ENCODE results near the gene FAM200B.

Gene FAM200B

DNA sequence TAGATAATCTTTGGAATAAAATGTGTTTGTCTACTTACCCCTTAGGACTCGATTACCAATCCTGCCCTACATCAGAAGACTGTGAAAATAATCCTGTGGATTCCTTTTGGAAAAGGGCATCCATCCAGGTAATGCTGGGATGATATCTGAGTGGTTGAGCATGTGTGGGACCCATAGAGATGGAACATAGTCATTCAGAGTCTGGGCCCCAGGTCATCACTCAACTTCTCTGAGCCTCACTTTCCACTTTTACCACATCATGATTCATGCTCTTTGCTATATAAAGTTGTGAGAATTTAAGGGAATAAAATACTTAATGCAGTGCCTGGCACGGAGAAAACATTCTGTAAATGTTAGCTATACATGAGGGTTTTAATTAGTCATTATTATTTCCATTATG, 30.1 kb downstream of the FAM200B start:
- Histone ChIP-seq H3K36me3 (ENCODE audit: control insufficient read depth, low read length) (no peaks in the 10 kb centered on the region), H3K4me2 (ENCODE audit: low read length) (no peak overlapping the region)

DNA sequence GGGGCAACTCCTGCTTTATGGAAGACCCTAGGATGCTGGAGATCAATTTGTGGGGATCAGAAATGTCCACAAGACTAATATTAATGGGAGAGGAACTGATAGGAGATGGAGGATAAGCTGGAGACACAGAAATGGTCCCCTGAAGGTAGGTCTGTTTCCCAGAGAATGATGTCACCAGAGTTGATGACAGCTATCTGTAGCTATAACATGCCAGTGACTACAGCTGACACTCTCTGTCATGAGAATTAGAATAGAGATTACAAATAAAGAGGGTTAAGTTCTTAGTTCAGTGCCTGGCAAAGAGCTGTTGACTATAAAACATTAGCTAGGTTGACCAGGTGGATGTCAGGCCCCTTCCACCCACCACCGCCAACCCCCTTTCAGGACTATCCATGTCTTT, 30.6 kb downstream of the FAM200B start:
- peaks cover 8% of the 10 kb centered on the region; the same call in 1 of the 2 replicates for H3K27me3 ChIP-seq (ENCODE audit: control insufficient read depth, low read length)
- H3K9me3 ChIP-seq (ENCODE audit: control insufficient read depth, insufficient read depth, low read length), result no peaks in the 10 kb centered on the region
- TF ChIP-seq EZH2phosphoT487 (IDR thresholded peaks at IDR 0.05; ENCODE audit: borderline replicate concordance, low read length), result no peak
- no peaks in the 10 kb centered on the region for H4K20me1 ChIP-seq (ENCODE audit: control insufficient read depth, insufficient read depth, low read depth, low read length)
- H3K4me1 ChIP-seq (ENCODE audit: control insufficient read depth, low read length), result no peaks in the 10 kb centered on the region
- H3K36me3 ChIP-seq (ENCODE audit: control insufficient read depth, low read length), result no peaks in the 10 kb centered on the region
- no peaks in the 10 kb centered on the region for H3F3A ChIP-seq (ENCODE audit: control insufficient read depth, insufficient read depth)
- no peak overlapping the region for H3K4me2 ChIP-seq (ENCODE audit: low read length)
- no peaks in the 10 kb centered on the region for H3K9me2 ChIP-seq (replicated peaks; ENCODE audit: control insufficient read depth, low read length)
- no peaks in the 10 kb centered on the region for H3K79me2 ChIP-seq (ENCODE audit: control insufficient read depth, low read length)
- no peak overlapping the region for H3K4me3 ChIP-seq (ENCODE audit: low read length)
- no peak overlapping the region for H3K27ac ChIP-seq (ENCODE audit: low read depth, low read length)

More for the DNA sequence above, 30.1 kb downstream of the FAM200B start:
- Histone ChIP-seq H3K27me3 (ENCODE audit: control insufficient read depth, low read length) (peaks cover 8% of the 10 kb centered on the region; the same call in 1 of the 2 replicates), H3K4me1 (ENCODE audit: control insufficient read depth, low read length) (no peaks in the 10 kb centered on the region), H3K27ac (ENCODE audit: low read depth, low read length) (no peak overlapping the region), H4K20me1 (ENCODE audit: control insufficient read depth, insufficient read depth, low read depth, low read length) (no peaks in the 10 kb centered on the region), H3K79me2 (ENCODE audit: control insufficient read depth, low read length) (no peaks in the 10 kb centered on the region), H3F3A (ENCODE audit: control insufficient read depth, insufficient read depth) (no peaks in the 10 kb centered on the region), H3K9me3 (ENCODE audit: control insufficient read depth, insufficient read depth, low read length) (no peaks in the 10 kb centered on the region), H3K9me2 (replicated peaks; ENCODE audit: control insufficient read depth, low read length) (no peaks in the 10 kb centered on the region), H3K4me3 (ENCODE audit: low read length) (no peak overlapping the region)
- TF ChIP-seq, protein P1, sequence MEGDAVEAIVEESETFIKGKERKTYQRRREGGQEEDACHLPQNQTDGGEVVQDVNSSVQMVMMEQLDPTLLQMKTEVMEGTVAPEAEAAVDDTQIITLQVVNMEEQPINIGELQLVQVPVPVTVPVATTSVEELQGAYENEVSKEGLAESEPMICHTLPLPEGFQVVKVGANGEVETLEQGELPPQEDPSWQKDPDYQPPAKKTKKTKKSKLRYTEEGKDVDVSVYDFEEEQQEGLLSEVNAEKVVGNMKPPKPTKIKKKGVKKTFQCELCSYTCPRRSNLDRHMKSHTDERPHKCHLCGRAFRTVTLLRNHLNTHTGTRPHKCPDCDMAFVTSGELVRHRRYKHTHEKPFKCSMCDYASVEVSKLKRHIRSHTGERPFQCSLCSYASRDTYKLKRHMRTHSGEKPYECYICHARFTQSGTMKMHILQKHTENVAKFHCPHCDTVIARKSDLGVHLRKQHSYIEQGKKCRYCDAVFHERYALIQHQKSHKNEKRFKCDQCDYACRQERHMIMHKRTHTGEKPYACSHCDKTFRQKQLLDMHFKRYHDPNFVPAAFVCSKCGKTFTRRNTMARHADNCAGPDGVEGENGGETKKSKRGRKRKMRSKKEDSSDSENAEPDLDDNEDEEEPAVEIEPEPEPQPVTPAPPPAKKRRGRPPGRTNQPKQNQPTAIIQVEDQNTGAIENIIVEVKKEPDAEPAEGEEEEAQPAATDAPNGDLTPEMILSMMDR (IDR thresholded peaks at IDR 0.05; ENCODE audit: low read depth, low read length, poor library complexity, severe bottlenecking), result no peak
- no peak for TF ChIP-seq EZH2phosphoT487 (IDR thresholded peaks at IDR 0.05; ENCODE audit: borderline replicate concordance, low read length)

DNA sequence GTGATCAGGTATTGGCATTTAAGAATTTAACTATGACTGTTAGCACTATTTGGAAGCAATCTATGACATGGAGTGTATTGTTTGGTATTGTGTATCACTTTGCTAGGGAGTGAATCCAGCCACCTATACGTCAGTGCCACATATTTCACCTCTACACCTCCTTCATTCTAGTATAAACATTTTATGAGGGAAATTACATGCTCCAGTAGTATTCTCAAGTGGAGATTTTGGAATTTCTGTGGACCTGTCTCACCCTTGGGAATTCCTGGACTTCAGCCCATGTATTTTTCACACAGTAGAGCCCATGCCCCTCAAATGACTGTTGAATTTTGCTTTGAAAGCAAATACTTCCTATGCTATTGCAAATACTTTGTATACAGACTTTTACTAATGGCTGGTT, 32.5 kb downstream of the FAM200B start:
- H3K79me2 ChIP-seq (ENCODE audit: control insufficient read depth, low read length), result no peaks in the 10 kb centered on the region
- TF ChIP-seq EZH2phosphoT487 (IDR thresholded peaks at IDR 0.05; ENCODE audit: borderline replicate concordance, low read length), result no peak
- TF ChIP-seq, protein P1 (IDR thresholded peaks at IDR 0.05; ENCODE audit: low read depth, low read length, poor library complexity, severe bottlenecking), result no peak
- H3K9me3 ChIP-seq (ENCODE audit: control insufficient read depth, insufficient read depth, low read length), result no peaks in the 10 kb centered on the region

DNA sequence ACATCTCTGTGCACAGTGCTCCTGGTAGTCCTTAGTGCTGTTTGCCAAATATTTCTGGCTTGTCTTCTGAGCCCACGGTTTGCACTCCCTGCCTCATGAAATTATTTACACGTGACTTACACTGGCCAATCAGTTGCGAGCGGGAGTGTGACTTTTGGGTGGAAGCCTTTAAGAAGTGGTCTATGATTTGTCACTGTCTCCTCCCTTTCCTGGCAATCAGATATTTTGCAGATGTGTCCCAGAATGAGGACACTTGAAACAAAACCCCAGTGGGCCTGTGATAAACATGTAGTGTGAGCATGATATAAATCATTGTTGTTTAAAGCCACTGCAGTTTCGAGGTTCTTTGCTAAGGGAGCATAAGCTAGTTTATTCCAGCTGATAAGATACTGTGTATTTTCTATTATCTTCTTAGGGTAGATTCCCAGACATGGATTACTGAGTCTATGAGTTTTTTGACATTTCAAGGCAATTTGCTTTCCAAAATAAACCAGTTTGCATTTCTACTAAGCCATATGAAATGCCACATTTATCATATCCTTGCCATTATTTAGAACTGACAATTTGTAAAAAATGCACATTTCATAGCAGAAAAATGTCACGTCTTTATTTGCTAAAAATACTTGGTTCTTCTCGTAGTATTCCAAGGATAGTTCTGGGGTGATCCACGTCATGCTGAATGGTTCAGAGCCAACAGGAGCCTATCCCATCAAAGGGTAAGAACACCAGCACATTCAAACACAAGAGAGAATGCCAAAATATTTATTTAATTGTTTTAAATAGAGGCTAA, 33.2 kb downstream of the FAM200B start:
- Histone ChIP-seq H3K9me3 (ENCODE audit: control insufficient read depth, insufficient read depth, low read length) (no peaks in the 10 kb centered on the region), H3K4me1 (ENCODE audit: control insufficient read depth, low read length) (no peaks in the 10 kb centered on the region), H3K4me3 (ENCODE audit: low read length) (no peak overlapping the region), H3K36me3 (ENCODE audit: control insufficient read depth, low read length) (no peaks in the 10 kb centered on the region), H3K9me2 (replicated peaks; ENCODE audit: control insufficient read depth, low read length) (no peaks in the 10 kb centered on the region), H3K27ac (ENCODE audit: low read depth, low read length) (no peak overlapping the region), H3K4me2 (ENCODE audit: low read length) (no peak overlapping the region), H3K27me3 (ENCODE audit: control insufficient read depth, low read length) (peaks cover 8% of the 10 kb centered on the region; the same call in 1 of the 2 replicates), H3F3A (ENCODE audit: control insufficient read depth, insufficient read depth) (no peaks in the 10 kb centered on the region), H3K79me2 (ENCODE audit: control insufficient read depth, low read length) (no peaks in the 10 kb centered on the region), H4K20me1 (ENCODE audit: control insufficient read depth, insufficient read depth, low read depth, low read length) (no peaks in the 10 kb centered on the region)
- TF ChIP-seq, protein P1 (IDR thresholded peaks at IDR 0.05; ENCODE audit: low read depth, low read length, poor library complexity, severe bottlenecking), result no peak
- TF ChIP-seq EZH2phosphoT487 (IDR thresholded peaks at IDR 0.05; ENCODE audit: borderline replicate concordance, low read length), result no peak

More for the DNA sequence above, 32.5 kb downstream of the FAM200B start:
- Histone ChIP-seq H3K4me2 (ENCODE audit: low read length) (no peak overlapping the region), H3K27me3 (ENCODE audit: control insufficient read depth, low read length) (peaks cover 8% of the 10 kb centered on the region; the same call in 1 of the 2 replicates), H3K36me3 (ENCODE audit: control insufficient read depth, low read length) (no peaks in the 10 kb centered on the region), H3K4me1 (ENCODE audit: control insufficient read depth, low read length) (no peaks in the 10 kb centered on the region), H3K4me3 (ENCODE audit: low read length) (no peak overlapping the region), H3K27ac (ENCODE audit: low read depth, low read length) (no peak overlapping the region), H3F3A (ENCODE audit: control insufficient read depth, insufficient read depth) (no peaks in the 10 kb centered on the region), H3K9me2 (replicated peaks; ENCODE audit: control insufficient read depth, low read length) (no peaks in the 10 kb centered on the region), H4K20me1 (ENCODE audit: control insufficient read depth, insufficient read depth, low read depth, low read length) (no peaks in the 10 kb centered on the region)
